ENCODE results near the gene ZCCHC7.

ZCCHC7 gene

DNA sequence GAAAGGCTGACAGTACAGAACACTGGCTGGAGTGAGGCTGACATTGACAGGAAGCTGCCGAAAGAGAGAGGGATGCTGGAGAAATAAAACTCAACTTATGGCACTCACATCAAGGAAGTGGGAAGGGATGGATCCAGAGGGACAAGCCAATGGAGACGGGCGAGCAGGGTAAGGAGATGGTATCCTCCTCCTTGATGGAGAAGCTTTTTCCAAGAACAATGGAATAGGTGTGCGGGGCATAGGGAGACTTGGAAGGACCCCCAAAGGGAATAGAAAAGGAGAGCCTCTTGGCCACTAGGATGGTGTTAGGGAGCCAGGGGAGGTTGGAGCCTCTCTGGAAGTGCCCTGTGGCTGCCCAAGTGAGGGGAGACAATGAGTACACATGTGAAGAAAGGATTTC lies 243.8 kb downstream of the ZCCHC7 start:
- H3K9ac ChIP-seq (ENCODE audit: low read depth, low read length, poor library complexity, severe bottlenecking) = no peak overlapping the region
- H2AFZ ChIP-seq (ENCODE audit: low read length) = no peak overlapping the region
- H3F3A ChIP-seq (ENCODE audit: low read depth) = no peaks in the 10 kb centered on the region
- peaks cover 5% of the 10 kb centered on the region; the same call in 1 of the 2 replicates for H3K36me3 ChIP-seq (ENCODE audit: insufficient read depth, low read length)
- no peaks in the 10 kb centered on the region for H3K79me2 ChIP-seq (ENCODE audit: insufficient read depth, low read length)
- H3K9me2 ChIP-seq (replicated peaks; ENCODE audit: low read depth, low read length) = no peaks in the 10 kb centered on the region
- H3K4me2 ChIP-seq (ENCODE audit: low read depth, low read length, poor library complexity, severe bottlenecking) = no peak overlapping the region
- H3K4me1 ChIP-seq (ENCODE audit: insufficient read depth, low read length, poor library complexity, severe bottlenecking) = no peaks in the 10 kb centered on the region
- H3K27me3 ChIP-seq (ENCODE audit: insufficient read depth, low read length, poor library complexity, severe bottlenecking) = no peaks in the 10 kb centered on the region
- TF ChIP-seq EZH2phosphoT487 (IDR thresholded peaks at IDR 0.05; ENCODE audit: borderline replicate concordance) (no peak), CTCF (conservative IDR thresholded peaks at IDR 0.05; ENCODE audit: low read length) (no peak)
- H3K9me3 ChIP-seq (ENCODE audit: insufficient read depth, low read depth, low read length) = no peaks in the 10 kb centered on the region
- H3K4me3 ChIP-seq (ENCODE audit: low read length, poor library complexity, severe bottlenecking) = no peak overlapping the region
- no peaks in the 10 kb centered on the region for H4K20me1 ChIP-seq (ENCODE audit: insufficient read depth, low read length, poor library complexity, severe bottlenecking)

- H3K4me1 ChIP-seq (ENCODE audit: insufficient read depth, low read length, poor library complexity, severe bottlenecking) = no peaks in the 10 kb centered on the region
- no peaks in the 10 kb centered on the region for H4K20me1 ChIP-seq (ENCODE audit: insufficient read depth, low read length, poor library complexity, severe bottlenecking)
- no peaks in the 10 kb centered on the region for H3K9me3 ChIP-seq (ENCODE audit: insufficient read depth, low read depth, low read length)
- no peak overlapping the region for H3K4me3 ChIP-seq (ENCODE audit: low read length, poor library complexity, severe bottlenecking)
- H3K4me2 ChIP-seq (ENCODE audit: low read depth, low read length, poor library complexity, severe bottlenecking) = no peak overlapping the region
- TF ChIP-seq CTCF (conservative IDR thresholded peaks at IDR 0.05; ENCODE audit: low read length) = peak; percentile 71
- no peak for TF ChIP-seq EZH2phosphoT487 (IDR thresholded peaks at IDR 0.05; ENCODE audit: borderline replicate concordance)
- H3K9me2 ChIP-seq (replicated peaks; ENCODE audit: low read depth, low read length) = no peaks in the 10 kb centered on the region
- H3K27me3 ChIP-seq (ENCODE audit: insufficient read depth, low read length, poor library complexity, severe bottlenecking) = no peaks in the 10 kb centered on the region
- H2AFZ ChIP-seq (ENCODE audit: low read length) = no peak overlapping the region
- no peaks in the 10 kb centered on the region; the same call in 1 of the 2 replicates for H3K36me3 ChIP-seq (ENCODE audit: insufficient read depth, low read length)
- no peaks in the 10 kb centered on the region for H3K79me2 ChIP-seq (ENCODE audit: insufficient read depth, low read length)
- no peak overlapping the region for H3K9ac ChIP-seq (ENCODE audit: low read depth, low read length, poor library complexity, severe bottlenecking)
- H3F3A ChIP-seq (ENCODE audit: low read depth) = no peaks in the 10 kb centered on the region
Observed at GRCh38 chr9:37364751-37365360, 244.5 kb downstream of the ZCCHC7 start.

DNA sequence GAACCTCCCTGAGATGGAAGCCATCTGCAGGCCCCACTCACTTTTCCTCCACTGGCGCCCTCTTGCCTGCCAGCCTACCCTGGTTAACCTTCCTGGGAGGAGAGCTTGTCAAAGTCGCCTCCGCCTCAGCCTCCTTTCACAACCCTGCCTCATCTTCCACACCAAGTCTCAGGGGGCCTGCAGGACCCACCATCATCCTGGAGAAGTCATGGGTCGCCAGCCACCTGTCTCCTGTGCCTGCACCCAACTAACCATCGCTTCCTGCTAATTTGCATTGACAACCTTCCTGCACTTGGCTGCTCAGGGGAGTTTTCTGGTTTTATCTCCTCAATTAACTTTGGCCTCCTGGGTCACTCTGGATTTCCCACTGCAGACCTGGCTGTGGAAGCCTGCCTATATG lies 249.3 kb downstream of the ZCCHC7 start:
- Histone ChIP-seq H2AFZ (ENCODE audit: low read length) (no peak overlapping the region), H3K4me1 (ENCODE audit: insufficient read depth, low read length, poor library complexity, severe bottlenecking) (no peaks in the 10 kb centered on the region), H3F3A (ENCODE audit: low read depth) (no peaks in the 10 kb centered on the region), H3K9ac (ENCODE audit: low read depth, low read length, poor library complexity, severe bottlenecking) (no peak overlapping the region), H3K4me3 (ENCODE audit: low read length, poor library complexity, severe bottlenecking) (no peak overlapping the region), H3K4me2 (ENCODE audit: low read depth, low read length, poor library complexity, severe bottlenecking) (no peak overlapping the region), H3K9me2 (replicated peaks; ENCODE audit: low read depth, low read length) (no peaks in the 10 kb centered on the region), H3K27me3 (ENCODE audit: insufficient read depth, low read length, poor library complexity, severe bottlenecking) (no peaks in the 10 kb centered on the region), H3K9me3 (ENCODE audit: insufficient read depth, low read depth, low read length) (no peaks in the 10 kb centered on the region), H4K20me1 (ENCODE audit: insufficient read depth, low read length, poor library complexity, severe bottlenecking) (no peaks in the 10 kb centered on the region), H3K36me3 (ENCODE audit: insufficient read depth, low read length) (no peaks in the 10 kb centered on the region), H3K79me2 (ENCODE audit: insufficient read depth, low read length) (no peaks in the 10 kb centered on the region)
- TF ChIP-seq CTCF (conservative IDR thresholded peaks at IDR 0.05; ENCODE audit: low read length) (no peak), EZH2phosphoT487 (IDR thresholded peaks at IDR 0.05; ENCODE audit: borderline replicate concordance) (no peak)

Measured in Loucy (cell line).